K562 (cell line): Measurements from ENCODE around the gene UBE2M. TPM values are rescaled to one million over a fixed set of nuclear protein-coding genes. Genes with fewer than 3 reads are reported as not detected.

ENCODE experiments used
- CUX1 ChIP-seq: fragments of 200-800 bp; sonication (Bioruptor generic); IDR thresholded peaks from 2 replicates; pipeline ENCODE4 v1.6.1; 2016; ENCODE audit warnings: missing genetic modification characterization, missing compliant biosample characterization
- E2F5 ChIP-seq: sonication (generic); formaldehyde crosslinking; IDR thresholded peaks from 2 replicates; pipeline ENCODE4 v1.8.0; 2022; ENCODE audit warnings: mild to moderate bottlenecking, missing genetic modification reagents
- ERF ChIP-seq: fragments of 450-650 bp; formaldehyde crosslinking; IDR thresholded peaks from 2 replicates; pipeline ENCODE4 v1.4.0; 2020; ENCODE audit warnings: mild to moderate bottlenecking, mixed read lengths
- ETV5 ChIP-seq: sonication (generic); formaldehyde crosslinking; IDR thresholded peaks from 2 replicates; pipeline ENCODE4 v1.4.0; 2020; ENCODE audit warnings: low read depth, mild to moderate bottlenecking, missing genetic modification reagents
- FOXJ2 ChIP-seq: fragments of 200-800 bp; sonication (Bioruptor generic); IDR thresholded peaks from 2 replicates; pipeline ENCODE4 v1.6.1; 2016; ENCODE audit warnings: missing genetic modification characterization, missing compliant biosample characterization
- GABPA ChIP-seq: fragments of 200-800 bp; sonication (Bioruptor generic); conservative IDR thresholded peaks from 2 replicates; pipeline ENCODE4 v1.6.1; 2016; ENCODE audit warnings: low read depth, missing genetic modification characterization, missing compliant biosample characterization
- HOMEZ ChIP-seq: fragments of 250-450 bp; sonication (Bioruptor Pico); IDR thresholded peaks from 2 replicates; pipeline ENCODE4 v1.4.0; 2020; ENCODE audit warnings: mild to moderate bottlenecking, moderate library complexity
- LEF1 ChIP-seq: fragments of 450-650 bp; IDR thresholded peaks from 2 replicates; pipeline ENCODE4 v1.6.1; 2016; ENCODE audit warnings: mild to moderate bottlenecking
- MCM5 ChIP-seq: fragments of 450-650 bp; IDR thresholded peaks from 2 replicates; pipeline ENCODE4 v1.6.1; 2016; ENCODE audit warnings: low read depth
- MIER1 ChIP-seq: fragments of 450-650 bp; IDR thresholded peaks from 2 replicates; pipeline ENCODE4 v1.6.1; 2016; ENCODE audit warnings: antibody characterized with exemption, mild to moderate bottlenecking, low read depth
- SMAD1 ChIP-seq: fragments of 150-350 bp; IDR thresholded peaks from 2 replicates; pipeline ENCODE4 v1.6.1; 2014; ENCODE audit warnings: low read length, low read depth; ENCODE audit not compliant: partially characterized antibody
- ZNF239 ChIP-seq: fragments of 250-450 bp; sonication (Bioruptor Pico); IDR thresholded peaks from 2 replicates; pipeline ENCODE4 v1.4.0; 2020; ENCODE audit warnings: mild to moderate bottlenecking
- ZNF77 ChIP-seq: fragments of 250-450 bp; sonication (Bioruptor Pico); IDR thresholded peaks from 2 replicates; pipeline ENCODE4 v1.5.0; 2020
- polyA plus RNA-seq, 8 experiments: library from polyadenylated mRNA; depleted of rRNA in 4 of 8; stranded (reverse) in 5 of 8; unstranded in 3 of 8; fragments of >200 nt; fragmentation: Nextera tagmentation in 2 of 8; fragmentation: Illumina TruSeq in 1 of 8; extraction: Ambion mirVana in 2 of 8; extraction: Trizol in 1 of 8; gene quantifications; 2 replicates each; pipeline versions ENCODE4 v1.2.1 to v1.2.3, GENCODE V29; 2011 to 2014; ENCODE audit warnings: inconsistent platforms in 1 of 8, missing spikeins in 1 of 8
- total RNA-seq, 7 experiments: library from RNA; depleted of rRNA in 6 of 7; stranded (reverse); fragments of >200 nt in 6 of 7; fragmentation: Illumina TruSeq in 2 of 7; extraction: Trizol in 2 of 7; gene quantifications; 2 replicates each; pipeline versions ENCODE4 v1.2.1 to v1.2.3, GENCODE V29; 2011 to 2021; ENCODE audit warnings: low replicate concordance in 1 of 7
- TF ChIP-seq, protein P1 (sequence below): fragments of 250-450 bp; sonication (Bioruptor Pico); IDR thresholded peaks from 2 replicates; pipeline ENCODE4 v1.4.0; 2020

UBE2M gene
- total and polyA plus RNA-seq, 9 of the 15 experiments (the other 6 are each of a cell fraction or from before 2014, with no cell fraction given) = 0.92 to 163 (median 85.7) TPM

DNA sequence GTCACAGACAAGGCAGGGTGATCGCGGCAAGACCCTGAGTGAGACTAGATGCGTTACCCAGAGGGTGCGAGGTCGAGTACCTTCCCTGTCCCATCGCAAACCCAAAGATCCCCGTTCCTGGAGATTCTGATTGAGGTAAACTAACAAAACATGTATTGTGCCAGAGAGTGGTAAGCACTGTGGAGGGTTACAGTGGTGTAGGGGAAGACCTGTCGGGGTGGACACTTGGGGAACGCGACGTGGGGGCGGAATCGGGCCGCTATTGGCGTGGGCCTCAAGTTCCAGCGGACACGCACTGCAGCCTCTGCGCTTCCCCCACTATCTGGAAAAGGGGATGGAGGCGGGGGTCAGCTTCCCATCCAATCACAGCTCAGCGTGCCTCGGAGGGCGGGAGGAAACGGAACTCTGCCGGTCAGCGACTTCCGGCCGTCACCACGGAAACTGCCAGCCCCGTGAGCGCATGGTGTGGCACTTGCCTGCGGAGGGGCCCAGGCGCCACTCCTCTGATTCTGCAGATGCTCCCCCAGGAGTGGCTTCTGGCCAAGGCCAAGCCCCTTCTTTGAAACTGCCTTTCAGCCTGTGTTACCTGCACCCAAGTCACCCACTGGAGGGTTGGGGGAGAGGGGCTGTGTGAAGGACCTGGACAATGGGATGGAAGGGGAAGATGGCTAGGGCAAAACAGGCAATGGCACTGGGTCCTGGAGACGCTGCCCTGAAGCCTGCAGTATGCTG is 1.0 kb upstream of the UBE2M start (continued):
- no peak for TF ChIP-seq MCM5
- TF ChIP-seq E2F5 (CRISPR knock-in tag) = 0 out of 2 replicates have a peak, but pooled peaks have one; percentile 17
- TF ChIP-seq CUX1 (CRISPR knock-in tag) = no peak
- no peak for TF ChIP-seq ERF
- peak; percentile 85 for TF ChIP-seq SMAD1
- TF ChIP-seq FOXJ2 (tag) = peak; percentile 60; the same call in 1 of the 2 replicates
- TF ChIP-seq ZNF77 (CRISPR knock-in tag) = no peak
- TF ChIP-seq GABPA (tag) = peak; percentile 93
- TF ChIP-seq ETV5 = 0 out of 2 replicates have a peak, but pooled peaks have one; percentile 33
- TF ChIP-seq ZNF239 (CRISPR knock-in tag) = no peak
- no peak for TF ChIP-seq LEF1
- 0 out of 2 replicates have a peak, but pooled peaks have one; percentile 6 for TF ChIP-seq MIER1
- TF ChIP-seq, protein P1, sequence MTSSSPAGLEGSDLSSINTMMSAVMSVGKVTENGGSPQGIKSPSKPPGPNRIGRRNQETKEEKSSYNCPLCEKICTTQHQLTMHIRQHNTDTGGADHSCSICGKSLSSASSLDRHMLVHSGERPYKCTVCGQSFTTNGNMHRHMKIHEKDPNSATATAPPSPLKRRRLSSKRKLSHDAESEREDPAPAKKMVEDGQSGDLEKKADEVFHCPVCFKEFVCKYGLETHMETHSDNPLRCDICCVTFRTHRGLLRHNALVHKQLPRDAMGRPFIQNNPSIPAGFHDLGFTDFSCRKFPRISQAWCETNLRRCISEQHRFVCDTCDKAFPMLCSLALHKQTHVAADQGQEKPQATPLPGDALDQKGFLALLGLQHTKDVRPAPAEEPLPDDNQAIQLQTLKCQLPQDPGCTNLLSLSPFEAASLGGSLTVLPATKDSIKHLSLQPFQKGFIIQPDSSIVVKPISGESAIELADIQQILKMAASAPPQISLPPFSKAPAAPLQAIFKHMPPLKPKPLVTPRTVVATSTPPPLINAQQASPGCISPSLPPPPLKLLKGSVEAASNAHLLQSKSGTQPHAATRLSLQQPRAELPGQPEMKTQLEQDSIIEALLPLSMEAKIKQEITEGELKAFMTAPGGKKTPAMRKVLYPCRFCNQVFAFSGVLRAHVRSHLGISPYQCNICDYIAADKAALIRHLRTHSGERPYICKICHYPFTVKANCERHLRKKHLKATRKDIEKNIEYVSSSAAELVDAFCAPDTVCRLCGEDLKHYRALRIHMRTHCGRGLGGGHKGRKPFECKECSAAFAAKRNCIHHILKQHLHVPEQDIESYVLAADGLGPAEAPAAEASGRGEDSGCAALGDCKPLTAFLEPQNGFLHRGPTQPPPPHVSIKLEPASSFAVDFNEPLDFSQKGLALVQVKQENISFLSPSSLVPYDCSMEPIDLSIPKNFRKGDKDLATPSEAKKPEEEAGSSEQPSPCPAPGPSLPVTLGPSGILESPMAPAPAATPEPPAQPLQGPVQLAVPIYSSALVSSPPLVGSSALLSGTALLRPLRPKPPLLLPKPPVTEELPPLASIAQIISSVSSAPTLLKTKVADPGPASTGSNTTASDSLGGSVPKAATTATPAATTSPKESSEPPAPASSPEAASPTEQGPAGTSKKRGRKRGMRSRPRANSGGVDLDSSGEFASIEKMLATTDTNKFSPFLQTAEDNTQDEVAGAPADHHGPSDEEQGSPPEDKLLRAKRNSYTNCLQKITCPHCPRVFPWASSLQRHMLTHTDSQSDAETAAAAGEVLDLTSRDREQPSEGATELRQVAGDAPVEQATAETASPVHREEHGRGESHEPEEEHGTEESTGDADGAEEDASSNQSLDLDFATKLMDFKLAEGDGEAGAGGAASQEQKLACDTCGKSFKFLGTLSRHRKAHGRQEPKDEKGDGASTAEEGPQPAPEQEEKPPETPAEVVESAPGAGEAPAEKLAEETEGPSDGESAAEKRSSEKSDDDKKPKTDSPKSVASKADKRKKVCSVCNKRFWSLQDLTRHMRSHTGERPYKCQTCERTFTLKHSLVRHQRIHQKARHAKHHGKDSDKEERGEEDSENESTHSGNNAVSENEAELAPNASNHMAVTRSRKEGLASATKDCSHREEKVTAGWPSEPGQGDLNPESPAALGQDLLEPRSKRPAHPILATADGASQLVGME = 0 out of 2 replicates have a peak, but pooled peaks have one; percentile 31
- TF ChIP-seq HOMEZ (CRISPR knock-in tag) = no peak
